HEK293 (cell line): Measurements from ENCODE around the gene OR2V2.
A peak's percentile ranks its signal among the peaks of the same experiment; 100 is the strongest.

Source experiments
- HIC1 ChIP-seq: fragments of 450-650 bp; formaldehyde crosslinking; IDR thresholded peaks from 2 replicates; pipeline ENCODE4 v1.5.1; 2016; ENCODE audit warnings: missing biosample characterization, missing genetic modification characterization
- SCRT2 ChIP-seq: fragments of 450-650 bp; formaldehyde crosslinking; IDR thresholded peaks from 2 replicates; pipeline ENCODE4 v1.5.1; 2016; ENCODE audit warnings: missing biosample characterization, missing genetic modification characterization
- TCF7L2 ChIP-seq: IDR thresholded peaks from 2 replicates; pipeline ENCODE4 v1.6.1; 2011; ENCODE audit warnings: low read depth, mild to moderate bottlenecking, inconsistent platforms, low read length, moderate library complexity, borderline replicate concordance
- ZNF18 ChIP-seq: fragments of 450-650 bp; formaldehyde crosslinking; IDR thresholded peaks from 2 replicates; pipeline ENCODE4 v1.5.1; 2016; ENCODE audit warnings: missing biosample characterization, missing genetic modification characterization
- ZNF366 ChIP-seq: fragments of 450-650 bp; formaldehyde crosslinking; conservative IDR thresholded peaks from 2 replicates; pipeline ENCODE4 v1.5.1; 2016; ENCODE audit warnings: missing biosample characterization, missing genetic modification characterization
- ZNF660 ChIP-seq: fragments of 450-650 bp; IDR thresholded peaks from 2 replicates; pipeline ENCODE4 v1.5.1; 2018; ENCODE audit warnings: missing biosample characterization, mild to moderate bottlenecking, missing genetic modification characterization
- ZNF747 ChIP-seq: fragments of 450-650 bp; formaldehyde crosslinking; IDR thresholded peaks from 2 replicates; pipeline ENCODE4 v1.5.1; 2016; ENCODE audit warnings: missing biosample characterization, missing genetic modification characterization

OR2V2 gene

GRCh38 chr5:181207960-181208253 lies 60.5 kb downstream of the OR2V2 start (continued):
- TF ChIP-seq ZNF747, result no peak
- TF ChIP-seq ZNF366 (tag by site-specific recombination), result peak; percentile 63; the same call in 1 of the 2 replicates
- peak; percentile 44; the same call in 1 of the 2 replicates for TF ChIP-seq HIC1 (tag by site-specific recombination)
- no peak for TF ChIP-seq SCRT2 (tag by site-specific recombination)
- TF ChIP-seq ZNF18, result 0 out of 2 replicates have a peak, but pooled peaks have one; percentile 8
- TF ChIP-seq TCF7L2, result no peak
- peak; percentile 90; the same call in 1 of the 2 replicates for TF ChIP-seq ZNF660 (tag by site-specific recombination)
- TF ChIP-seq, all 188 proteins: peak for 6
